Caco-2 (cell line): ENCODE results near the gene PIWIL1. TPM values are rescaled to one million over a fixed set of nuclear protein-coding genes. Genes with fewer than 3 reads are reported as not detected.

Source experiments
- BruUV-seq: library from RNA; stranded (reverse); fragments of 400-500 nt; replicated peaks from 2 replicates; lab custom pipeline; 2021; lab: Mats Ljungman, UMichigan
- CTCF ChIA-PET: fragments of 300-600 bp; sonication (Branson Sonifier 250); formaldehyde crosslinking; loops from one replicate; lab custom pipeline; 2022; ENCODE audit warnings: antibody characterized with exemption; lab: Charles Lee
- POLR2A ChIA-PET: fragments of 300-600 bp; sonication (Branson Sonifier 250); formaldehyde crosslinking; loops from one replicate; lab custom pipeline; 2022; ENCODE audit warnings: antibody characterized with exemption; lab: Charles Lee
- DNase-seq, 2 experiments: peaks; one replicate each; pipeline versions ENCODE4 v3.0.0 to v3.0.0-alpha.2; 2020 to 2022
- H3K27me3 ChIP-seq: replicated peaks from 2 replicates; pipeline ENCODE4 v1.6.0; 2011; ENCODE audit warnings: low read length; ENCODE audit not compliant: control insufficient read depth, insufficient read depth
- H3K36me3 ChIP-seq: 2 replicates; pipeline ENCODE4 v1.5.1; 2011; ENCODE audit warnings: low read length; ENCODE audit not compliant: control insufficient read depth, insufficient read depth
- H3K4me1 ChIP-seq: fragments of 250-450 bp; sonication (Bioruptor Pico); 2 replicates; pipeline ENCODE4 v1.5.1; 2020; ENCODE audit warnings: mild to moderate bottlenecking
- H3K4me3 ChIP-seq: 2 replicates; pipeline ENCODE4 v1.5.1; 2011; ENCODE audit warnings: low read depth, mild to moderate bottlenecking, control low read depth, low read length
- H3K9me3 ChIP-seq: fragments of 250-450 bp; sonication (Bioruptor Pico); 2 replicates; pipeline ENCODE4 v1.5.1; 2020; ENCODE audit warnings: mild to moderate bottlenecking, moderate library complexity
- H3K27ac Mint-ChIP-seq: one replicate; pipeline ENCODE4 v1.8.0; 2022; ENCODE audit warnings: mixed read lengths; ENCODE audit not compliant: unreplicated experiment
- H3K27me3 Mint-ChIP-seq: one replicate; pipeline ENCODE4 v1.8.0; 2022; ENCODE audit warnings: mixed read lengths; ENCODE audit not compliant: insufficient read depth, unreplicated experiment
- H3K36me3 Mint-ChIP-seq: one replicate; pipeline ENCODE4 v1.8.0; 2022; ENCODE audit warnings: mild to moderate bottlenecking, mixed read lengths; ENCODE audit not compliant: insufficient read depth, unreplicated experiment
- H3K4me1 Mint-ChIP-seq: one replicate; pipeline ENCODE4 v1.8.0; 2022; ENCODE audit warnings: low read depth, mixed read lengths; ENCODE audit not compliant: unreplicated experiment
- H3K4me3 Mint-ChIP-seq: one replicate; pipeline ENCODE4 v1.8.0; 2022; ENCODE audit warnings: mild to moderate bottlenecking, moderate library complexity, mixed read lengths; ENCODE audit not compliant: unreplicated experiment
- H3K9me3 Mint-ChIP-seq: one replicate; pipeline ENCODE4 v1.8.0; 2022; ENCODE audit warnings: mixed read lengths; ENCODE audit not compliant: unreplicated experiment
- CTCF ChIP-seq, 2 experiments: fragments of 200-600 bp in 1 of 2; IDR thresholded peaks; 1 replicate in 1 of 2; 2 replicates in 1 of 2; pipeline versions ENCODE4 v1.5.1 to v1.8.0; 2011 to 2022; ENCODE audit warnings: antibody characterized with exemption in 1 of 2, control low read depth in 1 of 2, inconsistent platforms in 1 of 2, low read depth in 1 of 2, low read length in 1 of 2, mild to moderate bottlenecking in 1 of 2, moderate library complexity in 1 of 2; ENCODE audit not compliant: insufficient read depth in 1 of 2, severe bottlenecking in 1 of 2, unreplicated experiment in 1 of 2
- intact Hi-C: fragments of 100-400 bp; cut with micrococcal nuclease; formaldehyde crosslinking; loops from one replicate; pipeline ENCODE4 v1.10.0; 2022; ENCODE audit not compliant: unreplicated experiment
- total RNA-seq: library from RNA; stranded (reverse); gene quantifications from 2 replicates; pipeline ENCODE4 v1.2.3, GENCODE V29; 2022

Gene PIWIL1
- total RNA-seq, 1 experiment from 2014 or later, result 5.1 TPM

GRCh38 chr12:130414381-130414780, 76.7 kb downstream of the PIWIL1 start:
- ChIA-PET POLR2A (no interaction called here), CTCF (no interaction called here)
- H3K9me3 ChIP-seq, result no peaks in the 10 kb centered on the region
- intact Hi-C loops, result no loop called here
- no TSS peak for BruUV-seq
- H3K4me3 ChIP-seq, result no peak overlapping the region
- no peaks in the 10 kb centered on the region for H3K27me3 ChIP-seq
- Mint-ChIP-seq H3K4me1 (no peaks in the 10 kb centered on the region), H3K4me3 (no peak overlapping the region), H3K27ac (no peak overlapping the region), H3K27me3 (peaks cover 18% of the 10 kb centered on the region), H3K36me3 (no peaks in the 10 kb centered on the region), H3K9me3 (no peaks in the 10 kb centered on the region)
- TF ChIP-seq CTCF (IDR thresholded peaks at IDR 0.05; ENCODE audit: insufficient read depth in 1 of 2, low read depth in 1 of 2, low read length in 1 of 2, severe bottlenecking in 1 of 2, unreplicated experiment in 1 of 2), result no peak
- H3K36me3 ChIP-seq, result no peaks in the 10 kb centered on the region
- H3K4me1 ChIP-seq, result no peaks in the 10 kb centered on the region
- no peak for DNase-seq

GRCh38 chr12:130418251-130418650, 80.6 kb downstream of the PIWIL1 start:
- no peaks in the 10 kb centered on the region for H3K4me1 ChIP-seq
- no peak for DNase-seq
- intact Hi-C loops, result no loop called here
- no peaks in the 10 kb centered on the region for H3K36me3 Mint-ChIP-seq
- H3K36me3 ChIP-seq, result no peaks in the 10 kb centered on the region
- no peaks in the 10 kb centered on the region for H3K9me3 Mint-ChIP-seq
- H3K27me3 Mint-ChIP-seq, result peaks cover 18% of the 10 kb centered on the region
- CTCF ChIA-PET, result no interaction called here
- no TSS peak for BruUV-seq
- H3K4me3 Mint-ChIP-seq, result no peak overlapping the region
- no peaks in the 10 kb centered on the region for H3K27me3 ChIP-seq
- POLR2A ChIA-PET, result no interaction called here
- H3K9me3 ChIP-seq, result no peaks in the 10 kb centered on the region
- H3K4me1 Mint-ChIP-seq, result no peaks in the 10 kb centered on the region
- no peak overlapping the region for H3K4me3 ChIP-seq
- no peak for TF ChIP-seq CTCF (IDR thresholded peaks at IDR 0.05; ENCODE audit: insufficient read depth in 1 of 2, low read depth in 1 of 2, low read length in 1 of 2, severe bottlenecking in 1 of 2, unreplicated experiment in 1 of 2)
- no peak overlapping the region for H3K27ac Mint-ChIP-seq

- Histone ChIP-seq H3K9me3 (no peaks in the 10 kb centered on the region), H3K4me3 (no peak overlapping the region), H3K4me1 (no peaks in the 10 kb centered on the region), H3K27me3 (no peaks in the 10 kb centered on the region), H3K36me3 (no peaks in the 10 kb centered on the region)
- no peak for DNase-seq
- peaks cover 16% of the 10 kb centered on the region for H3K27me3 Mint-ChIP-seq
- no peak overlapping the region for H3K27ac Mint-ChIP-seq
- no peak overlapping the region for H3K4me3 Mint-ChIP-seq
- H3K9me3 Mint-ChIP-seq, result no peaks in the 10 kb centered on the region
- TF ChIP-seq CTCF (IDR thresholded peaks at IDR 0.05; ENCODE audit: insufficient read depth in 1 of 2, low read depth in 1 of 2, low read length in 1 of 2, severe bottlenecking in 1 of 2, unreplicated experiment in 1 of 2), result no peak
- no TSS peak for BruUV-seq
- POLR2A ChIA-PET, result no interaction called here
- no peaks in the 10 kb centered on the region for H3K36me3 Mint-ChIP-seq
- no peaks in the 10 kb centered on the region for H3K4me1 Mint-ChIP-seq
- CTCF ChIA-PET, result no interaction called here
- intact Hi-C loops, result no loop called here
These were observed 81.4 kb downstream of the PIWIL1 start for GRCh38 chr12:130419116-130419515.
